ENCODE measurements around the gene ARRB2.
A peak's percentile ranks its signal among the peaks of the same experiment; 100 is the strongest.

Gene ARRB2

DNA sequence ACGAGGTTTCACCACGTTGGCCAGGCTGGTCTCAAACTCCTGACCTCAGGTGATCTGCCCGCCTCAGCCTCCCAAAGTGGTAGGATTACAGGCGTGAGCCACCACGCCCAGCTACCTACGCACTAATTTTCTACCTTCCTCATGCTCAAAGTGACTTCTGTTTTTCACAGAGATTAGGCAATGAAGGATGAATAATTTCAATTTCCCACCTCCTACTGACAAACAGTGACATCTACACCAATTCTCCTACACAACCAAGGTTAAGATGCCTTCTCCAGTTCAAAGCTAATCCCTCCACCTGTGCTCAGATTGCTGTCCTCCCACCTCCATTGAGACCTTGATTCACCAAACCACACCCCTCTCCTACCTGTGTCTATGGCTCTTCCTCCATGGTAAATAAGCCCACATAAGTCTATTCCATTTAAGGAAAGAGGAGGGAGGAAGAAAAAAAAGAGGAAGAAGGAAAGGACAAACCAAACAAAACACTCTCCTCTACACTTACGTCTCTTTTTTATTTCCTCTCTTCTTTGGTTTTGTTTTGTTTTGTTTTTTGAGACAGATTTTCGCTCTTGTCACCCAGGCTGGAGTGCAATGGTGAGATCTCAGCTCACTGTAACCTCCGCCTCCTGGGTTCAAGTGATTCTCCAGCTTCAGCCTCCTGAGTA is 15.3 kb downstream of the ARRB2 start:
- DNase-seq (ENCODE audit: low read depth in 2 of 2): no peak
- no peak for TF ChIP-seq CTCF (IDR thresholded peaks at IDR 0.05; ENCODE audit: low read depth, low read length)
- H3K4me3 ChIP-seq (replicated peaks in 1 of 2; ENCODE audit: low read depth in 2 of 2, low read length in 2 of 2): no peak overlapping the region

GRCh38 chr17:4728124-4728523 is 17.7 kb downstream of the ARRB2 start:
- H3K4me3 ChIP-seq (replicated peaks in 1 of 2; ENCODE audit: low read depth in 2 of 2, low read length in 2 of 2): no peak overlapping the region
- TF ChIP-seq CTCF (IDR thresholded peaks at IDR 0.05; ENCODE audit: low read depth, low read length): no peak
- peak in 1 of 2 donors; percentile 41 for DNase-seq (ENCODE audit: low read depth in 2 of 2)

DNA sequence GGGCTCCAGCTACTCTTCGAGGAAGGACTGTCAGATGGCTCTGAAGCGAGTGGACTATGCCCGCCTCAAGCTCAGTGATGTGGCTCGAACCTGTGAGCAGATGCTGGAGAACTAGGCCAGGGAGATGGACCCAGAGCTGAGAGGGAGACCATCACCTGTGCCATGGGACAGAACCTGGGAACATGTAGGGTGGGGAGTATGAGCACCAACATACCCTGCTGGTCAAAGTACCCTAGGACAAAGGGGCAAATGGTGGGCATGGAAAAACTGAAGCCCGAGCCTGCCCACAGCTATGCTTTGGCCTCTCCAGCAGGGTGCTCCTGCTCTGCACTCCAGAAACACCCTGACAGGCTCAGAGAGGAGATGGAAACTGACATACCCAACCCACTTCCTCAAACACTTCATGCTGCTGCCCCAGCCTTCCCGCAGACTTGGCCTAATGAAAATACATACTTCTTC is 22.7 kb downstream of the ARRB2 start:
- peak; percentile 22 for TF ChIP-seq CTCF (IDR thresholded peaks at IDR 0.05; ENCODE audit: low read depth, low read length)
- no peak for DNase-seq (ENCODE audit: low read depth in 2 of 2)
- H3K4me3 ChIP-seq (replicated peaks in 1 of 2; ENCODE audit: low read depth in 2 of 2, low read length in 2 of 2): no peak overlapping the region

GRCh38 chr17:4734857-4735475 is 24.5 kb downstream of the ARRB2 start:
- TF ChIP-seq CTCF (IDR thresholded peaks at IDR 0.05; ENCODE audit: low read depth, low read length): no peak
- H3K4me3 ChIP-seq (replicated peaks in 1 of 2; ENCODE audit: low read depth in 2 of 2, low read length in 2 of 2): no peak overlapping the region

DNA sequence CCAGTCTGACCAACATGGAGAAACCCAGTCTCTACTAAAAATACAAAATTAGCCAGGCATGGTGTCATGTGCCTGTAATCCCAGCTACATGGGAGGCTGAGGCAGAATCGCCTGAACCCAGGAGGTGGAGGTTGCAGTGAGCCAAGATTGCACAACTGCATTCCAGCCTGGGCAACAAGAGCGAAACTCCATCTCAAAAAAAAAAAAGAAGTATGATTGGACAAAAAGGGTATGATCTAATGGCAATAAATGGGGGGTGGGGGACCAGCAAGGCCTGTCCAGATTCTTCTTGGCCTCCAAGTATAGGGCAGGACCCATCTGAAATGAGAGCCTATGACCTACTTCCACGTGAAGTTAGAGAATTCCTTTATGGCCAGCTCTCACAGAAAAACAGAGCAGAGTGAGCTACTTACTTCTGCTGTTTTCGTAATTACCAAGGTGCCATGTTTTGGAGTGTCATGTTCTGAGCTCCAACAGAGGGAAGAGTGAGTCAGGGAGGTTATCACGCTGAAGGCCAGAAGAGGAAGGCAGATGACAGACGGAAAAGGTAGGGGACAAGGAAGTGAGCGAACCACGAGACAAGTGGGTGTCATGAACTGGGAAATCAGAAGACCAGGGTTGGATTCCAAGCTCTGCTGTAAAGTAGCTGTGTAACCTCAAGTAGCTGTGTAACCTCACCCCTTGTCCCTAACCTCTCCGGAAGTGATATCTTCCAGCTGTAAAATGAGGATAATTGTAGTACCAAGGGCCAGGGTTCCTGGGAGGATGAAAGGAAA is 25.6 kb downstream of the ARRB2 start:
- TF ChIP-seq CTCF (IDR thresholded peaks at IDR 0.05; ENCODE audit: low read depth, low read length): no peak
- no peak overlapping the region for H3K4me3 ChIP-seq (replicated peaks in 1 of 2; ENCODE audit: low read depth in 2 of 2, low read length in 2 of 2)
- DNase-seq (ENCODE audit: low read depth in 2 of 2): peak in 1 of 2 donors; percentile 72

More at GRCh38 chr17:4734857-4735475, 24.5 kb downstream of the ARRB2 start:
- DNase-seq (ENCODE audit: low read depth in 2 of 2): no peak

DNA sequence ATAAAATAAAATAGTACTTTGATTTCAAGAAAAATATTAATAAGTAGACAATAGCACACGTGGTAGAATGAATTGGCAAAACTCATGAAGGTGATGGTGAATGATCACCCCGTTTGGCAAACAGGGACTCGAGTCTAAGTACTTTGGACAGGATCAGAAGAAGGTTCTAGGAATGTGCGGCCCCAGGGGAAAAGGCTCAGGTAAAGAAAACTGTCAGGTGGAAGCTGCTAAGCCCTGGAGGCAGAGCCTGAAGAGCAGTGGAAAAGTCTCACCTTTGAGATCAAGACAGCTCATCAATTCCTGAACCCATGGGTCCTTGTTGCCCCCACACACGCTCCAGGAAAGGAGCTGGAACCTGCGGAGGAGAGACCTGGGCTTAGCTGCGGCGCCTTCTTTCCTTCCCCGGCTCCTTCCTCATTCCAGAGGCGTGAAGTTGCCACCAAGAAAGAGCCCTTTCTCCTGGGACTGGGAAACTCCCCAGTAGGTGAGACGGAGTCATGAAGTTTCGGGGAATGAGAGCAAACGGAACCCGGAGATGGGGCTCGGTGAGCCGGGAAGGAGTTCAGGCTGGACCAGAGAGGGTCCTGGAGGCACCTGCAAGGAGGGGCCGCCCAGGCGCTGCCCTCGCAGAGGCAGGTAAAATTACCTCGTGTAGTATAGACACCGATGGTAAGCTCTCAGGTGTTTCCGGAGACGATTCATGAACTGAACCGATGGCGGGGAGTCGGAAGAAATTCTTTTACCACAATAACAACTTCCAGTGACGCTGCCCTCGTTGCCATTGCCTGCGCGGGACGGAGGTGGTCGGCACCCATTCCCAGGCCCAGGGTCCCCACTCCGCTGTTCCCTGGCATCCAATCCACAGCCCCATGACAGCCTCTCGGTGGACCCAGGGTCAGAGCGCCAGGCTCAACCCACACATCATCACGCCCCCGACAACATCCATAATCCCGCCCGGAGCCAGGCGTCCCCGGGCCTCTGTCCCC is 28.0 kb downstream of the ARRB2 start:
- DNase-seq (ENCODE audit: low read depth in 2 of 2): no peak
- H3K4me3 ChIP-seq (replicated peaks in 1 of 2; ENCODE audit: low read depth in 2 of 2, low read length in 2 of 2): peak overlapping the region; percentile 60 to 69
- no peak for TF ChIP-seq CTCF (IDR thresholded peaks at IDR 0.05; ENCODE audit: low read depth, low read length)
